Measurements from ENCODE around the gene MFAP3.
"Not testable (repeated sequence)": the region's sequence is repeated elsewhere in the genome, so short reads cannot be mapped to it uniquely, and the experiment has no call there.

MFAP3 gene

DNA sequence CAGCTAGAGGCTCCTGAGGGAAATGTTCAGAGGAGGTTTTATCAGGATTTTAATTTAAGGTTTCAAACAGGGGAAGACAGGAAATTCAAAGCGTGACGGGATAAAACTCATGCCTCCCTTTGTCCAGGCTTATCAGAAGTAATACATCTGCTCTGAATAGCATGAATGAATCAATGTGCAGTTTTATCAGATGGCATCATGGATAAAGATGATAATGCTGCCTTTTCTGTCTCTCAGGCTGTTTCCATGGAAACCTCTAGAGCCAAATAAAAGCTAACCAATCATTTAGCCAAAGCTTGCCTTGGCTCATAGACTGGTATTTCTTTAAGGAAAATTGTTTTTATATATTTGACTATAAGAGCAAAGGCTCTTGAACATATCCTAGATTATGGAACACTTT lies 16.4 kb downstream of the MFAP3 start:
- DNase-seq = no peak

DNA sequence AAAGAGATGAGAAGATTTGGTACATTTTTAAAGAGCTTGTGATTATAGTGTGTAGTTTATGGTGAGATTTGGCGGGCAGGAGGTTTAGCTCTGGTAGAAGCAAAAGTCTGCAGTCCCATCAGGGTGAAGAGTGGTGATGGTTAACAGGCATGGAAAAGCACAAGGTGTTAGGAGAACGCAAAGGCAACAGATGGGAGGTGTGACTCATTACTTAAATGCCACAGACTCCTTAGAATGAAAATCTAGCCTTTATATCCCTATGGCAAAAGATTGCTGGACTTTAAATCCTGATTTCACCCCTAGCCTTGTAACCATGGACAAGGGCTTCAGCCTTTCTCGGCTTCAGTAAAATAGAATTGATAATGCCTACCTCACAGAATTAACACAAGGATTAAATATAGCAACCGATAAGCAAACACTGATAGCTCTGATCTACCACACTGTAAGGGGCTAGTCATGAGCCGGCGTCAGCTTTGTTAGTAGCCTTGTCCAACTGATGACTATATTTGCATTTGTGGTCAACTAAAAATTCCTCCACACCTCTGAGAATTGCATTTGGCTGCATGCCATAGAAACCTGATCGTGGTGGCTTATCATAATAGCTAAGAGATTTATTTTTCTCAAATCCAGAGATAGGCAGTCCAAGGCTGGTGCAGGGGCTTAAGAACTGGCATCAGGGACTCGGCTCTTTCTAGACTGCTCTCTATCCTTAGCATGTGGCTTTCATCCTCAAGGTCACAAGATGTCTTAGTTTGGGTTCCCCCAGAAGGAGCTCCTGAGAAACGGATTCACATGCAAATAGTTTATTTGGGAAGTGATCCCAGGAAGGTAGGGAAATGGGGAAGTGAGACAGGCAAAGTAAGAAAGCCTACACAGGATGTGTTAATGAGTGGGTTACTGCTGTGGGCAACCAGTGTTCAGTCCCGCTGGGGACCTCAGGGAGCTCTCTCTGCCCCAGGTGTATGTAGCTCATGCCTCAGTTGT lies 19.6 kb downstream of the MFAP3 start:
- DNase-seq = no peak

DNA sequence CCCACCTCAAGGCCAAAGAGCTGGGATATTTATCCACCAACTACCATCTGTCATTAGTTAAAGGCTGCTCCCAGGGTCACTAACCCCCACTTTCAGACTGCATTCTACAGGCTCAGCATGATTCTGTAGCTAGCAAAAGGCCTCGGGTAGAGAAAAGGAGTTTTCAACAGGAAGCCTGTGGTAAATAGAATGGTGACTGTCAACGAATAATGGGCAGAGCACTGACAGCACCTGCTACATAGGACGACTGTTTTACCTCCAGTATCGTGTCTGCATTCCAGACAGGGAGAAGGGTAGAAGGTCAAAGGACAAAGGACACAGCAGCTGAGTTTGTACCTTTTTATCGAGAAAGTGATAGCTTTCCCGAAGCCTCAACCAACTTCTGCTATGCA lies 20.3 kb downstream of the MFAP3 start:
- DNase-seq = peak in 1 of 5 experiments; percentile 62

GRCh38 chr5:154059583-154059982 lies 20.8 kb downstream of the MFAP3 start:
- peak in 2 of 5 experiments; percentile 50 to 76 for DNase-seq

- no peak for DNase-seq
Observed at GRCh38 chr5:154060606-154061005, 21.8 kb downstream of the MFAP3 start.

DNA sequence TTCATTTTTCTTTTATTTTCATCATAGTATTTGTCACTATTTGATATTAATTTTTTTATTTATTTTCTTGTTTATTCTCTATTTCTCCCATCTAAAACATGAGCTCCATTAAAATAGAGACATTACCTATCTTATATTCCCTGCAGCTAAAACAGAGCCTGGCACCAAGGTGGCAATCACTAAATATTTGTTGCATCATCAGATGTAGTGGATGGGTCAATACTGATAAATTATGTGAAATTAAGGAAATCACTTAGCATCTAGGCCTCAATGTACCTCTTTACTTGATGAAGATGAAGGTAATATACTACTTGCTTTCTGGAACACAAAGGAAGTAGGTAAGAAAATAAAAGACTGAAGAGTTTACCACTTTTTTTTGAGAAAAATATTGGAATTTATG lies 24.6 kb downstream of the MFAP3 start:
- no peak for DNase-seq

DNA sequence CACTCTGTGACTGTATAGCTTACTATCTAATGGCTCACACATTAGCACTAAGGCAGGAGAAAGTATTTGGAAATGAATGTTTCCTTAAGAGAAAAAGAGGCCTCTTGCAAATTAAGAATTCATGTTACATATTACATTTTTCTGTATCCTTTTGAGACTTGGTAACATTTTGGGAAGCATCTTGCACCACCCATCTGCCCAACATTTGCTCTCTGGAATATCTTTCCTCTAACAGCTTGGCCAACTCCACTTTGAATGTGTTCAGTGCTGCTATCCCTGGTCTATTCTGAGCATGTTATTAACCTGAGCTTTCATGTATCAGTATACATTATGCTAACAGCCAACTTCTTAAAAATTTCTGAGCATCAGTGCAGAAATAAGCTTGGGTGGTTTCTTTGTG lies 27.2 kb downstream of the MFAP3 start:
- no peak for DNase-seq

DNA sequence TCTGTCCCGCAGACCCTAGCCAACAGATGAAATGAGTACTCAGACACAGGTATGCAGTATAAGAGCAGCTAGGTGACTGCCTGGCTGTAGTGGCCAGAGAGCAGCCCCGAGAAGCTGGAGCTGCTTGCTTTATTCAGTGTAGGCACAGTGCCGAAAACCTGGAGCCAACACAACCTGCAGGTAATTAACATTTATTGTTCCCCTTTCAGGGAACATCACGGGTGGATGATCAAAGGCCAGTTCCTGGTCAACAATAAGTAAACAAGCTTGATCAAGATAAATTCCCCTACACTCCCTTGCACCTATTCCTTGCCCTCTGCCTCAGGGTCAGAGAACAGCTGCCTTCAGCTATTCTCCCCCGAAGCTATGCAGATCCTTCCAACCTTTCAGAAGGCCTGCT lies 31.1 kb downstream of the MFAP3 start:
- not testable (repeated sequence) for DNase-seq

DNA sequence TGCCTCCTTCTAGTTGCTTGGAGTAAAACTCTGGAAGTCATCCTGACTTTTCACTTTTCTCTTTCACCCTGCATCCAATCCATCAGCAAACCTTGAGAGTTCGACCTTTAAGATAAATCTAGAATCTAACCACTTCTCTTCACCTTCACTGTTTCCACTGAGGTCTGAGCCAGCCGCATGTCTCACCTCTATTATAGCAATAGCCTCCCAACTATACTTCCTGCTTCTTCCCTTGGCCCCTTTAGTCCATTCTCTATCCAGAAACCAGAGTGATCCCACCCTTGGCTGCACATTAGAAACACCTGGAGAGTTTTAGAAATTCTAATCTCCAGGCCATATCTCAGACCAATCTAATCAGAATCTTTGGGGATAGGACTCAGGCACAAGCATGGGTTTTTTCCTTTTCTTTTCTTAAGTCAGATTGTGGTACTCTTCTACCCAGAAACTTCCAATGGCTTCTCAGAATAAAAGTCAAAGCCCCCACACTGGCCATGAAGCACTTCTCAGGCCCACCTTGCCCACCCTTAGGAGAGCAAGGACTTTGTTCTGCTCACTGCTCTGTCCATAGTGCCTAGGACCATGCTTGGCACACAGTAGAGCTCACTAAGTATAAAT lies 33.1 kb downstream of the MFAP3 start:
- no peak for DNase-seq

DNA sequence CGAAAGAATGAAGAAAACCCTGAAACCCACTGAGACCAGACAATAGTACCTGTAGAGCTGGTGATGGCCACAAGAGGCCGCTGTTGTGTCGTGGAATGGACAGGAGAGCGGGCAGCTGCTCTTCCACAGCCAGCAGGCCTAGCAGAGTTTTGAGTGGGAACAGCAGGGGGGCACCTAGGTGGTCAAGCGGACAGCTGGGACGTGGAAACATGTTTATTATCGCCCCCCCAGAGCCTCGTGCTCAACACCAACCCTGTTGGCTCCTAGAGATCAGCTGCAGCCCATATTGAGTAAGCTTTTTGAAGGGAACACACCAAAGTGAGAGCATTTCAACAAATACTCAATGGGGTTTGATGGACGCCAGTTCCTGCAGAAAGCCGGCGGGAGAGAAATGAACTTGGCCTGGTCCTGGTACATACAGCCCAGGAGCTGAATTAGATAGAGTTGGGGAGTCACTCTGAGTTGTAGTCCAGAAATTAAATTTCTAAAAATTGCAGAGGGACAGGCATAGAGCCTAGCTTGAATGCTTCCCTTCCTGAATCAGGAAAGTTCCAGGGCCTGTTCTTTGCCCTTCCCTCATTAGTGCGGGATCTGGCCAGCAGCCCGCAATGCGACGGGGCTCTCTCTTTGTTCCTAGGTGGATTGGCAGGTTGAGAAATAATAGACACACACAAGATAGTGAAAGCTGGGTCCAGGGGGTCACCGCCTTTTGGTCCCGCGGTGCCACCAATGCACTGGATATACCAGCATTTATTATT lies 33.8 kb downstream of the MFAP3 start:
- DNase-seq = peak; percentile 59 to 81 (median 67)

- DNase-seq = no peak
Observed at GRCh38 chr5:154076240-154076922, 37.6 kb downstream of the MFAP3 start.

- no peak for DNase-seq
Observed at GRCh38 chr5:154077696-154078095, 38.9 kb downstream of the MFAP3 start.

DNA sequence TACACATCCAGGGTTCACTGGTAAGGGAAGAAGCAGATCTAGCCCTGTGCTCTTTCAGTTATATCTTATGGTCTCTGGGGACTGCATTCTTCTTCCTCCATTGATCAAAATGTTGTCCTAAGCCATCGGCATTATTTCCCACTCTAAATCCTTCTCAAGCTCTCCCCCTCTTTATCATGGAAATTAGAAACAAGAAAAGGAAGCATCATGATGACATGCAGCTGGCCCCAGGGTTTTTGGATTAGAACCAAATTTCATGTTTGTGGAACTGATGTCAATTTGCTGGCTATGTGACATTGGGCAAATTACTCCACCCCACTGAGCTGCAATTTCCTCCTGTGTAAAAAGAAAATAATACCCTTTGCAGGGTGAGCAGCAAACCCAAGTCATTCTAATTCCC lies 39.5 kb downstream of the MFAP3 start:
- DNase-seq = no peak

GRCh38 chr5:154081246-154081645 lies 42.5 kb downstream of the MFAP3 start:
- no peak for DNase-seq

GRCh38 chr5:154084062-154084639 lies 45.4 kb downstream of the MFAP3 start:
- DNase-seq = no peak

DNA sequence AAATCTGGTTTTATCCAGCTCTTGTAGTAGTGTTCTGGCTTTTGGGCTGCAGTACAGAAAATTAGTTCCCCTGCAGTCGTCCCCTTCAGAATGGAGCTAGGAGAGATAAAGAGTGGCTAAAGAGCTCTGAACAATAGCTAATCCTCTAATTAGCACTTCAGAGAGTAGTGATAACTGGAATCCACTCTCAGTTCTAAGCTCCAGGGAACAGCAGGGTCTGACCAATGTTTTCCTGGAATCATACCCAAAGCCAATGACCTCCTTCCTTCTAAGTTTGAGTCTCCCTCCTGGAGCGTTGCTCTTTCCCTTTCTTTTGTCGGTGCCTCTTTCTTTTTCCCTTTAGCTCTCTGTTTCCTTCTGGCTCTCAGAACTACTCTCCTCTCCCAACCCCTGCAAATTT lies 47.4 kb downstream of the MFAP3 start:
- DNase-seq = no peak

GRCh38 chr5:154086641-154087040 lies 47.9 kb downstream of the MFAP3 start:
- DNase-seq = no peak

DNA sequence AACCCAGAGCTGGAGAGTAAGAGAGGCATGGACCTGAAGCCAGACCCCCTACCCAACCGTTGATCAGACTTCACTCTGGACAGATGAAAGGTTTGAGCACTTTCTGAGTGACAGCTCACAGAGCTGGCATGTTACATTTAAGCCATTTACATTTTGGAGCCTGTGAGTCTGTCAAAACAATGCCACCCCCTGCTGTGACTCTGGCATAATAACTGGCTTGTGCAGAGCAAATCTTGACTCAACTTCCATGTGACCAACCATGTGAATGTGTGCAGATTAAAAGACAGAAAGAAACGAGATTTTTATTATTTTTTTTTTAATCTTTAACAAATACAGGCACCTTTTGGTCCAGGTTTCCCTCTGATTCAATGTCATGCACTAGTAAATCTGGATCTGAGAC lies 48.5 kb downstream of the MFAP3 start:
- DNase-seq = peak in 1 of 5 experiments; percentile 30

GRCh38 chr5:154088801-154089200 lies 50.0 kb downstream of the MFAP3 start:
- DNase-seq = no peak

GRCh38 chr5:154090656-154091055 lies 51.9 kb downstream of the MFAP3 start:
- DNase-seq = no peak

DNA sequence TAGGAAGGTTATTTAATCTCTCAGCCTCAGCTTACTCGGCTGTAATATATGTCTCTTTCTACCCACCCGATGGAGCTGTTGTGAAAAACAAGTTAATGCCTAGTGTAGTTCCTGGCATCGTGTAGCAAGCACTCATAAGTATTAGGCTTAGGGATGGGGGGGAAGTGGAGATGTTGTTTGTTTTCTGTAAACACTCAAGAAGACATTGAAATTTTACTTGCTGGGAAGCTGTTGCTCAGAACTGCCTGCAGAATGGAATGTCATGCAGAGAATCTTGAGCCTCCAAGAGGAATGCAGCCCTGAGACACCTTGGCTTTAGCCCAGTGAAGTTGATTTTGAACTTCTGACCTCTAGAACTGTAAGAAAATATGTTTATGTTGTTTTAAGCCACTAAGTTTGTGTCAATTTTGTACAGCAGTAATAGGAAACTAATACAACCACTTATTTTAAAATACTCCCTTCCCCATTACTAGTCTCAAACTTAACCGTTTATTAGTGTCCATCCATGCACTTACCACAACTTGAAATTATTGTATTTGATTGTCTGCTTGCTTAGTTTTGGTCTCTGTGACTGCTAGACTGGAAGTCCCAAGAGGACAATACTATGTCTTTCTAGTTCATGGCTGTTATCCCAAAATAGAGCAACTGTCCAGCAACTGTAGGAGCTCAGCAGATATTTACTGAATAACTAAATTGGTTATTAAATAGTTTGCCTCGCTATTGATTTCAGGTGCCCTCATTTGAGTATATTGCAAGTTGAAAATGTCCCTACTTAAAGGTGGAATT lies 53.8 kb downstream of the MFAP3 start:
- DNase-seq = no peak

- DNase-seq = no peak
Observed at GRCh38 chr5:154093142-154093532, 54.4 kb downstream of the MFAP3 start.
